GM21619 (cell line): ENCODE measurements around the gene ATXN1.
A peak's percentile ranks its signal among the peaks of the same experiment; 100 is the strongest.
"Not testable (repeated sequence)": the region's sequence is repeated elsewhere in the genome, so short reads cannot be mapped to it uniquely, and the experiment has no call there.

ENCODE experiments used
- ATAC-seq: cut with Tn5 transposase; IDR thresholded peaks from one replicate; pipeline ENCODE4 v1.9.1; 2021; ENCODE audit not compliant: unreplicated experiment

The ATXN1 gene

GRCh38 chr6:16431106-16431505 lies 330.2 kb downstream of the ATXN1 start:
- ATAC-seq: no peak

GRCh38 chr6:16430391-16431089 lies 330.7 kb downstream of the ATXN1 start:
- ATAC-seq: no peak

- ATAC-seq: no peak
Observed at GRCh38 chr6:16429669-16430068, 331.6 kb downstream of the ATXN1 start.

GRCh38 chr6:16427124-16427523 lies 334.1 kb downstream of the ATXN1 start:
- ATAC-seq: no peak

GRCh38 chr6:16425881-16426615 lies 335.2 kb downstream of the ATXN1 start:
- no peak for ATAC-seq

GRCh38 chr6:16421462-16421960 lies 339.7 kb downstream of the ATXN1 start:
- peak; percentile 11 for ATAC-seq

- ATAC-seq: peak; percentile 62
Observed at GRCh38 chr6:16420715-16421461, 340.4 kb downstream of the ATXN1 start.

- ATAC-seq: no peak
Observed at GRCh38 chr6:16420337-16420714, 340.9 kb downstream of the ATXN1 start.

- peak; percentile 60 for ATAC-seq
Observed at GRCh38 chr6:16419636-16420336, 341.5 kb downstream of the ATXN1 start.

GRCh38 chr6:16418151-16418550 lies 343.1 kb downstream of the ATXN1 start:
- no peak for ATAC-seq

- ATAC-seq: no peak
Observed at GRCh38 chr6:16415677-16416076, 345.6 kb downstream of the ATXN1 start.

- ATAC-seq: peak; percentile 55
Observed at GRCh38 chr6:16414205-16414604, 347.1 kb downstream of the ATXN1 start.

GRCh38 chr6:16413399-16413798 lies 347.9 kb downstream of the ATXN1 start:
- ATAC-seq: peak; percentile 42

- no peak for ATAC-seq
Observed at GRCh38 chr6:16412982-16413381, 348.3 kb downstream of the ATXN1 start.

GRCh38 chr6:16412171-16412570 lies 349.1 kb downstream of the ATXN1 start:
- no peak for ATAC-seq

- ATAC-seq: peak; percentile 45
Observed at GRCh38 chr6:16409531-16410441, 351.5 kb downstream of the ATXN1 start.

- no peak for ATAC-seq
Observed at GRCh38 chr6:16408766-16409165, 352.5 kb downstream of the ATXN1 start.

- no peak for ATAC-seq
Observed at GRCh38 chr6:16406966-16407365, 354.3 kb downstream of the ATXN1 start.

- not testable (repeated sequence) for ATAC-seq
Observed at GRCh38 chr6:16406538-16406937, 354.7 kb downstream of the ATXN1 start.

GRCh38 chr6:16405375-16405774 lies 355.9 kb downstream of the ATXN1 start:
- ATAC-seq: no peak
